GM19438 (cell line): Measurements from ENCODE around the gene CPEB4.

Experiments used
- ATAC-seq: cut with Tn5 transposase; IDR thresholded peaks from one replicate; pipeline ENCODE4 v1.9.1; 2021; ENCODE audit warnings: low read depth; ENCODE audit not compliant: unreplicated experiment

The CPEB4 gene

GRCh38 chr5:173858670-173859407, 29.3 kb upstream of the CPEB4 start:
- ATAC-seq: no peak

DNA sequence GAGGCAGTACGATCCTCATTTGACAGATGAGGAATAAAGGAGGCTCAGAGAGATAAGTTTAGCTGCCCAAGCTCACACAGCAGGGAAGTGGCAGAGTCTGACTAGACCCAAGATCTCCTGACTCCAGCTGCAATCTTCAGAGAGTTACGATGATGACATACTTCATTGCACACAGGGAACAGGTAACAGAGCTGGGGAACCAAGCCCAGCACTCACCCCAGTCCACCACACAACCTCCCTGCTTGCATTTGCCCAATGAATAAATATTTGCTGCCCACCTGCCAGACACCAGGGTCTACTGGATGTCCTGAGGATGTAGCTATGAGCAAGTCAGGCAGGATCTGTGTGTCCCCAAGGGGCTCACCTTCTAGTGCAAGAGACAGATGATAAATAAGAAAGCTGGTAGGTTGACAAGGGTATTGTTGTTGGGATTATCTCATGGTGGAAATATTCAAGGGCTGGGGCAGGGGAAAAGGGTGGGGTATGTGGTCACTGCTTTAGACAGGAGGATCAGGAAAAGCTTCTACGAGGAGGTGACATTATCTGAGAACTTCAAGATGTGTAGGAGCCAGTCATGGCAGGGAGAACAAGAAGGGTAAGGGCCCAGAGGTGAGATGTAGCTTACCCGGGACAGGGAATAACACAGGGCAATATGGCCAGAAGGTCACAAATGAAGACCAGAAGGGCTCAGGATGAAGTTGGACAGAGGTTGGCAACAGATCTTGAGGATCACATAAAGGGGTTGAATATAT, 28.6 kb upstream of the CPEB4 start:
- ATAC-seq: no peak

GRCh38 chr5:173862047-173862477, 26.1 kb upstream of the CPEB4 start:
- ATAC-seq: no peak

DNA sequence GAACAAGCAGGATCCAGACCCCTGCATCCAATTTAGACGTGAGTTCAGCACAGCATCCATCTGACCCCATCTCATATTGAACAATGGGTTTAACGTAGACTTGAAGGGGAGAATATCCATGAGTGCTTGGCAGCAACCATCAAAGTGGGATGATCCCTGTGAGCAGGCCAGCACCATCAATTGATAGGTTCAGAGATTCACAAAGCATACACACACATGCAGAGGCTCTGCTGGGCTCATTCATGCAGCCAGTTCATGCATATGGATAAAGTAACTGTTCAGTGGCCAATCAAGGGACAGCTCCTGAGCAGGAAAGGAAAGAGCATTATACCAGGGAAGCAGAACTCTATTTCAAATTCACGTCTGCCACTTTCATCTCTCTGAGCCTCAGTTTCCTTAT, 24.8 kb upstream of the CPEB4 start:
- ATAC-seq: no peak

- no peak for ATAC-seq
Observed at GRCh38 chr5:173864126-173865050, 23.8 kb upstream of the CPEB4 start.

GRCh38 chr5:173866243-173866857, 21.8 kb upstream of the CPEB4 start:
- no peak for ATAC-seq

DNA sequence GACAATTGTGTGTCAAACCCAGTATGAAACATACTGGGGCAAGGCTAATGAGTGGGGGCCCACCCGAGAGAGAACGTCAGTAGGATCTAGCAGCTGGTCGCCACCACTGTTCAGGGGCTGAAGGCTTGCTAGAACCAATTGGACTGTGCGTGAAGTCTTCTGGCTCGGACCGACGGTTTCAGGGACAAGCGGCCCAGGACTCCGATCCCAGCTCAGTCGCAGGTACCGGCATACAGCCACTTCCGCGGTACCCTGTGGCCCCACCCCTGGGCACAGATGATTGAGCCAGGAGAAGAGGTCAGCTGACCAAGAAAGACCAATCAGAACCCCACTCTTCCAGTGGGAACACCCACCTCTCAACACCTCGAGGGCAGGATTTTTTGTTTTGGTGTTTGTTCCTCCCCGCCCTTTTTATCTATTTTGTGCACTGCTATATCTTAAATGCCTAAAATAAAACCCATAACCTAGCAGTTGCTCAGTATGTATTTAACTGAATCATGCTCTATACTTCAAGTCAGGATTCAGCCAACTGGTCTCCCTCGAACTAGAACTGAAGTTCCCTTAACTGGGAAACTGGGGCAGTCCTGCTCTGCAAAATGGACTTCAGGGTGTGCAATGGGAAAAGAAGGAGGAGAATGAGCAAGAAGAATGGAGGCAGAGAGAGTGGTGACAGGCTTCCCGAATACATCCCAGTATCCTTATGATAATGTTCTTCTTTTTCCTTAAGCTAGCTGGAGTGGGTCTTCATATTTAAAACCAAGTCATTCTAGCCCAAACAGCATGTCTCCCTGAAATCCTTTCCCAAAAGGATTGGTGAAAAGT, 21.1 kb upstream of the CPEB4 start:
- ATAC-seq: no peak

DNA sequence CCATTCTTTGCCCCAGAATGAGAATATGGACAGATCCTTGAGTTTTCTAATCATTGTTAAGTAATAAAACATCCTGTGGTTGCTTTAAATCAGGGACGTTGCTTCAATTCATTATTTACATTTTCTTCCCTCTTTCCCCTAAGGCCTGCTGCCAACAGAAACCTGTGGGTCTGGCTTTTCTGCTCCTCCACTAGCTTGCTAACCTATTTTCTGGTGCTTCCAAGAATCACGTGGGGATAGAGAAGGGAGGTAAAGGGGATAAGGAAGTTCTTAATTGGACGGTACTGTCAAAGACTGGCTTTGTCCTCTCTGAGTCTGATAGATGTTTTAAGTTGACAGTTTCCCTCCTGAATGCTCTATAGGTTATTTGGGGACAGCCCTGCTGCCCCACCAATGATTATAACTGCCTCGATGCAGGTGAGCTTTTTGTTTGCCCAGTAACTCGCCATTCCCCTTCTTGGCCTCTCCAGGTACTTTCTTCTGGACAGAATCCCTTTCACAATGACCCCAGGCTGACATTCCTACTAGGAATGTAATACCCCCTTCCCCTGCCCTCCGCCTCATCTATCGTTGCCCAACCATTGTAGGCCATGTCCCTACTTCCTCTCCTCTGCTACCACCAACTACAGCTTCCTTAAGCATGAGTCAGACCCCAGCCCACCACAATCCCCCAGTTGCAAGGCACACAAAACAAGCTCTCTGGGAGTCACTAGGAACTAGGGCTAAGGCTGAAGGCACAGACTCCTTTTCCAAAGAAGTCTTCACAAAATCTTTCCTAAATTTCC, 19.9 kb upstream of the CPEB4 start:
- no peak for ATAC-seq

GRCh38 chr5:173869316-173869715, 18.8 kb upstream of the CPEB4 start:
- no peak for ATAC-seq

DNA sequence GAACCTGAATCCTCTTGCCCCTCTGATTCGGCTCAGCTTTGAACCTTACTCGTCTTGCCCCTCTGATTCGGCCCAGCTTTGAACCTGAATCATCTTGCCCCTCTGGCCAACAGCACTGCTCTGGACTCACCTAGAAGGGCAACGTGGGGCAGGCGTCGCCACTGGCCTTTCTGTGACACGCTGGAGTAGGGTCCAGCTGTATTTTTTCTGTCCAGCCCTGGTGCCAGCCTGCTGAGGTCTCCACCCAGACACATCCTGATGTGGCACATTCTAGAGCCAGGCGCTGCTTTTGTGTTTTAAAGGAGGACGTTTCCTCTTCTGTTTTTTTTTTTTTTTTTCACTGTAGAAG, 15.2 kb upstream of the CPEB4 start:
- ATAC-seq: no peak

- no peak for ATAC-seq
Observed at GRCh38 chr5:173873306-173873922, 14.7 kb upstream of the CPEB4 start.

DNA sequence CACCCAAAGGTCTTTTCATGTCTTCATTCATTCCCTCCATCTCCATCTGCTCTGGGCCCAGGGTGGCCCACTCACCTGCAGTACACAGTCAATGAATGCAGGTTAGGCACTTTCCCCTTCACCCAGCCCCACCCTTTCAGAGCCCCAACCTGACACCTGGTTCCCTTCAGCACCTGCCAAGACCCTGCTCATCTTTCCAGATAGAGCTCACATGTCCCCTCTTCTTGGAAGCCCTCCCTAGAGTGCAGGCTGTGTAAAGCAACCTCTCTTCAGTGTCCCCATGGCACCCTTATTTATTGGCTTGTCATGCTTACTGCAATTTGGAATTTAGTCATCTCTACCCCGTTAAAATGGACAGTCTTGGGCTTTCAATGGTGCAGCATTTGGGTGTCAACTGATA, 13.0 kb upstream of the CPEB4 start:
- no peak for ATAC-seq

DNA sequence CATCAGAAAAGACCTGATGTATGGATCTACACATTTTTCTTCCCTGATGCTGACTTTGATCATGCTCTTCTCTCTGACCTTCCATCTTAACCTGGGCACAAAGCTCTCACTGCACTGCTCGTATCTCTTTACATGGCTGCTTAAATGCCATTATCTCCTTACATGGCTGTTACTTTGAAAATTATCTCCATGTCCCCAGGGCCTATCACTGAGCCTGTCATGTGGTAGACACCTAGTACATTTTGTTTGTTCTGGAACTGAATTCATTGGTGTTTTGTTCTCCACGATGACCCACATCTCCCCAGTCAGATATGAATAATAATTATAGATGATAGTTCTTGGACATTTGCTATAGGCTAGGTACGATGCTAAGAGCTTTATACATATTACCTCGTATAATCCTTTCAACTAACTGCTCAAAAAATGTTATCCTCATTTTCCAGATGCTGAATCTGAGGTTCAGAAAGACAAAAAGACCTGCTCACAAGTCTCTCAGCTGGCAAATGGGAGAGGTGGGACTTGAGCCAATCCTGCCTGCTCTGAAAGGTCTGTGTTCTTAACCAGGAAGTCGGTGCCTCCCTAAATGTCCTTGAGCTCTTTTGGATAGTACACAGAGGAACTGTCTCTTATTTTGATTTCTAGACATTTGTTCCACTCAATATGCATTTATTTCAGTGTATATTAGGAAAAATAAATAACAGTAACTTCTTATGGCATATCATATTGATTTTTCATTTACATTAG, 9.8 kb upstream of the CPEB4 start:
- ATAC-seq: no peak

GRCh38 chr5:173880306-173880985, 7.7 kb upstream of the CPEB4 start:
- no peak for ATAC-seq

DNA sequence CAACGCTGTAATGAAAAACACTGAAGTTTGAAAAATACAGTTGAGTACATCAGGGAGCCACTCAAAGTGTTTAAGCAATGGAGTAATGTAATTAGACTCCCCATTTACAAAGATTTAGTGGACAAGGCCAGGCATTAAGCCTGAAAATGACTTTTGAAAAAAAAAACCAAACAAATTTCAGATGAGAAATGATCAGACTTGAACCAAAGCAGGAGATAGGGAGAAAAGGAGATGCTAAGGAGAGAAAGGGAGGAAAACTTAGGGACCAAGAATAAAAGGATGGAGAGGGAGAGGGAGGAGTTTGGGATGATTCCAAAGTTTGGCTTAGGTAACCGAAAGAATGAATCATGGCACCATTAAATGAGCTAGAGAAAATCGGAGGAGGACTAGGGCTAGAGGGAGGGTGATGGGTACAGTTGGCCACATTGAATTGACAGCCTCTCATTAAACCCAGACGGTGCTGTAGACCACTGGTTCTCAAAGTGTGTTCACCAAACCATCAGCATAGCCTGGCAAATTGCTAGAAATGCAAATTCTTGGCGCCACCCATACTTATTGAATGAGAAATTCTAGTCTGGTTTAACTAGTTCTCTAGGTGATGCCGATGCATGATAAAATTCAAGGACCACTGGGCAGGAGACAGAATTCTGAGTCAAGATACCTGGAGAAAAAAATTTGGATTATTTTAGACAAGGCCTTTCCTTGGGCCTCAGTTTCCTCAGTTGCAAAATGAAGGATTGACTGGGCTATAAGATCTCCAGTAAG, 6.2 kb upstream of the CPEB4 start:
- ATAC-seq: no peak

- ATAC-seq: no peak
Observed at GRCh38 chr5:173882632-173883031, 5.5 kb upstream of the CPEB4 start.
